Measurements from ENCODE around the gene SPRING1.

GRCh38 chr12:116726694-116727093 lies 11.2 kb downstream of the SPRING1 start:
- TF ChIP-seq BHLHE40 (IDR thresholded peaks at IDR 0.05; ENCODE audit: low read depth, low read length) (no peak), RFX5 (IDR thresholded peaks at IDR 0.05) (no peak), CEBPB (IDR thresholded peaks at IDR 0.05) (no peak)
